Upper lobe of right lung (tissue), 1 donor: ENCODE measurements around the gene FAF2. TPM values are rescaled to one million over a fixed set of nuclear protein-coding genes. Genes with fewer than 3 reads are reported as not detected.

ENCODE experiments used
- ATAC-seq: fragments of 200-7000 bp; cut with Tn5 transposase; one replicate; pipeline ENCODE4 v1.9.1; 2020; ENCODE audit warnings: mild to moderate bottlenecking, moderate library complexity
- DNase-seq: peaks from one replicate; pipeline ENCODE4 v3.0.0-alpha.2; 2020
- H3K27ac ChIP-seq: fragments of 200-600 bp; one replicate; pipeline ENCODE4 v1.8.0; 2022
- H3K27me3 ChIP-seq: fragments of 200-600 bp; one replicate; pipeline ENCODE4 v1.8.0; 2022; ENCODE audit warnings: mild to moderate bottlenecking
- H3K36me3 ChIP-seq: fragments of 200-600 bp; one replicate; pipeline ENCODE4 v1.8.0; 2022
- H3K4me1 ChIP-seq: fragments of 200-600 bp; one replicate; pipeline ENCODE4 v1.8.0; 2022
- H3K4me3 ChIP-seq: fragments of 200-600 bp; one replicate; pipeline ENCODE4 v1.8.0; 2022; ENCODE audit warnings: mild to moderate bottlenecking
- H3K9me3 ChIP-seq: fragments of 200-600 bp; one replicate; pipeline ENCODE4 v1.8.0; 2022
- intact Hi-C: fragments of 100-400 bp; cut with DNase I; formaldehyde crosslinking; loops from one replicate; pipeline ENCODE4 v1.11.0; 2022
- total RNA-seq: library from RNA; stranded (reverse); fragmentation: NEBNext Ultra II Directional; extraction: Animal tissue kit (Norgen Biotek cat#: 25700); gene quantifications from one replicate; pipeline ENCODE4 v1.2.1, GENCODE V29; 2021
- TF ChIP-seq, protein P1 (sequence below): fragments of 200-600 bp; IDR thresholded peaks from one replicate; pipeline ENCODE4 v1.8.0; 2022; ENCODE audit warnings: antibody characterized with exemption
- donor health status: DM: no; HTN: yes; CAD: no; lungs with severe emphysema.

Gene FAF2
- total RNA-seq, 1 donor from 2014 or later, result 35.1 TPM

DNA sequence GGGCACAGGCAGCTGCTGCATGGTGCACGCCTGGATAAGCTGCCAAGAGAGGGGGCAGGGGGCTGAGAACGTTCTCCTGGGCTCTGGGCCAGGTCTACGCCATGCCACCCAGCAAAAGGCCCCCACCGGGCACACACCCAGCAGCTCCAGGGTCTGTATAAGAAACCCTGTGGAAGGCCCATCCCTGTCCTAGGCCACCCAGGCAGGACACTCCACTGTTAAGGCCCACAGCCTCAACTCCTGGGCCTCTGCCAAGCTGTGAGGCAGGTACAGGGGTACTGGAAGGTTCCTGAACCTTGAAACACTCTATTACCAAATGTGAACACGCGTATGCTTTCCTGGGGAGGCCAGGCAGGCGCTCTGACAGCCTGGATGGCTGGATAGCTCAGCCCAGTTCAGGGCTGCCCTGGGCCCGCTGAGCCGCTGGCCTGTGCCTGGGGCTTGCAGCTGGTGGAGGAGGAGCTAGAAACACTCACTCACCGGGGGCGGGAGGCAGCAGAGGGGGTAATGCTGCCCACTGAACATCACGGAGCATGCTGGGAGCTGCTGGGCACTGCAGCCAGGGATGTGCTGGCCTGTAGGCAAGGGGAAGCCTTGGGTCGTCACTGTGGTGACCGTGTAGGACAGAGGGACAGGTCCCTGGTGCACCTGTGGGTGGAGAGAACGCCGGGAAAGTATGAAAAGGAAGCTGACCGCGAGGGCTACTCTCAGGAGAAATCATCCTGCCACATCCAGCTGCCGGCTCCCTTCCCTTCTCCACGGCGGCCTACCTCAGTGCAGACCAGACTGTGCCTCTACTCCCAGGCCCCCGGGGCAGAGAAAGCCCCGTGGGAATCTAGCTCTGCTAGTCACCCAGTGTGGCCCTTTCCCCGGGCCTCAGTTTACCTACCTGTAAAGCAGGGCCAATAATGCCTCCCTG is 83.1 kb downstream of the FAF2 start:
- intact Hi-C loops, result no loop called here
- TF ChIP-seq, protein P1, sequence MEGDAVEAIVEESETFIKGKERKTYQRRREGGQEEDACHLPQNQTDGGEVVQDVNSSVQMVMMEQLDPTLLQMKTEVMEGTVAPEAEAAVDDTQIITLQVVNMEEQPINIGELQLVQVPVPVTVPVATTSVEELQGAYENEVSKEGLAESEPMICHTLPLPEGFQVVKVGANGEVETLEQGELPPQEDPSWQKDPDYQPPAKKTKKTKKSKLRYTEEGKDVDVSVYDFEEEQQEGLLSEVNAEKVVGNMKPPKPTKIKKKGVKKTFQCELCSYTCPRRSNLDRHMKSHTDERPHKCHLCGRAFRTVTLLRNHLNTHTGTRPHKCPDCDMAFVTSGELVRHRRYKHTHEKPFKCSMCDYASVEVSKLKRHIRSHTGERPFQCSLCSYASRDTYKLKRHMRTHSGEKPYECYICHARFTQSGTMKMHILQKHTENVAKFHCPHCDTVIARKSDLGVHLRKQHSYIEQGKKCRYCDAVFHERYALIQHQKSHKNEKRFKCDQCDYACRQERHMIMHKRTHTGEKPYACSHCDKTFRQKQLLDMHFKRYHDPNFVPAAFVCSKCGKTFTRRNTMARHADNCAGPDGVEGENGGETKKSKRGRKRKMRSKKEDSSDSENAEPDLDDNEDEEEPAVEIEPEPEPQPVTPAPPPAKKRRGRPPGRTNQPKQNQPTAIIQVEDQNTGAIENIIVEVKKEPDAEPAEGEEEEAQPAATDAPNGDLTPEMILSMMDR, result no peak
- peak overlapping the region; percentile 55 for H3K27ac ChIP-seq
- H3K4me3 ChIP-seq, result no peak overlapping the region
- no peaks in the 10 kb centered on the region for H3K9me3 ChIP-seq
- peaks cover 55% of the 10 kb centered on the region for H3K36me3 ChIP-seq
- H3K27me3 ChIP-seq, result no peaks in the 10 kb centered on the region
- no peak for DNase-seq
- no peak for ATAC-seq
- H3K4me1 ChIP-seq, result peaks cover 49% of the 10 kb centered on the region

DNA sequence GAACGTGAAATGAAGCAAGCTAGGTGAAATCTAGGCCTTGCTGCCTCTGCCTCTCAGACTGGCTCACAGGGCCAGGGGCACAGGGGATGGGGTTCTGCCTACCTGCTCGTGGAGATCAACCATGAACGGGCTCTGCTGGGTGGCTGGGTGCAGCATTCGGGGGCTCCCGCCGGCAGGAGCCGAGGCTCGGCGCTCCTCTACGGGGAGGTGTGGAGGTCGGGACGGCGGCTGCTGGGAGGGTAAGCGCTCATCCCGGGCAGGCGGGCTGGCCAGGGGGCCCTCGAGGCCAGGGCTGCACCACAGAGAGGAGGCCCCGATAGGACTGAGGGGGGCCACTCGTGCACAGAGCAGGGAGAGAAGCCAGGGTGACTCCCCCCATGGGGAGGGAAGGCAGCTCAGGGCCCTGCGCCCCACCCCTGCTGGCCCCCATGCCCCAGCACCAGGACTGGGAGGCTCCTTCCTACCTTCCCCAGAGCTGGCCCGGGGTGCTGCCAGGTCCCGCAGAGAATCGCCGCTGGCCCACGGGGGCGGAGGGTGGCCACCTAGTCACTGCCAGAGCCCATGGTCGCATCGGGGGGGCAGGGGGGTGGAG is 83.8 kb downstream of the FAF2 start:
- TF ChIP-seq, protein P1, result no peak
- Histone ChIP-seq H3K27me3 (no peaks in the 10 kb centered on the region), H3K4me1 (peaks cover 49% of the 10 kb centered on the region), H3K27ac (no peak overlapping the region), H3K4me3 (no peak overlapping the region), H3K36me3 (peaks cover 48% of the 10 kb centered on the region), H3K9me3 (no peaks in the 10 kb centered on the region)
- ATAC-seq, result no peak
- intact Hi-C loops, result no loop called here
- DNase-seq, result no peak

DNA sequence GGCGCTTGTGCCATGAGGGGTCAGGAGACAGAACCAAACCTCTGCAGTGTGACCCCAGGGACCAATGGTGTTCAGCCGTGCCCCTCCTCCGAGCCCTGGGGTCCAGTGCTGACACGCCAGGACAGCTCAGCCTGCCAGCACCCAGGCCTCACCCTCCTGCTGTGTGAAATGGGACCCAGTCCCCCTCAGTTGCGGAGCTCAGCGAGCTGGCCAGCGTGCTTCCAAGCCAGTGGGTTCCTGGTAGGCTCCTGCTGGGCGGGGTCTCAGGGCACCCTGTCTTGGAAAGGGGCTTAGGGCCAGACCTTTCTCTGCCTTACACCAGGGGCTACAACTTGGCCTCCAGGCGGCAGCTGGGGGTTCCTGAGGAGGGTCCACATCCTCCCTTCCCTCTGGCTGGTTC is 84.6 kb downstream of the FAF2 start:
- intact Hi-C loops, result no loop called here
- no peaks in the 10 kb centered on the region for H3K27me3 ChIP-seq
- no peaks in the 10 kb centered on the region for H3K9me3 ChIP-seq
- ATAC-seq (no peak), DNase-seq (no peak)
- peak overlapping the region; percentile 98 for H3K27ac ChIP-seq
- no peak overlapping the region for H3K4me3 ChIP-seq
- peaks cover 40% of the 10 kb centered on the region for H3K36me3 ChIP-seq
- peaks cover 49% of the 10 kb centered on the region for H3K4me1 ChIP-seq
- TF ChIP-seq, protein P1, result no peak

DNA sequence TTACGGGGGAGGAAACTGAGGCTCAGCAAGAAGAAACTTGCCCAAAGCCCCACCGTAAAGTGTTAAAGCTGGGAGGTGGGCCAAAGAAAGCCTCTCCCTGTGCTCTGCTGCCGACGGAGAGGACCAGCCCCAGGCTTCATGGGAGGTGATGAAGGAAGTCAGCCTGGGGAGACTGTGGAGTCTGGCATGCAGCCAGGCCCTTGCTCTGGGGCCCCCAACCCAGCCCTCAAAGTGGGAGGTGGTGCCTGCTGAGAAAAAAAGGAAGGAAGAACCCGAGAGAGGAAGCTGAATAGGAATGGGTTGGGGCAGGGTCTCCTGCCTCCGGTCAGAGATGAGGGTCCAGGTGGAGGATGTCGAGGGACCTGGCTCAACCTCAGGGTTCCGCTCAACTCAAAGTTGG is 85.2 kb downstream of the FAF2 start:
- Histone ChIP-seq H3K36me3 (peaks cover 34% of the 10 kb centered on the region), H3K4me1 (peaks cover 53% of the 10 kb centered on the region), H3K4me3 (peak overlapping the region; percentile 98), H3K27ac (peak overlapping the region; percentile 98), H3K9me3 (no peaks in the 10 kb centered on the region), H3K27me3 (no peaks in the 10 kb centered on the region)
- DNase-seq, result no peak
- no peak for ATAC-seq
- intact Hi-C loops, result no loop called here
- TF ChIP-seq, protein P1, result no peak

DNA sequence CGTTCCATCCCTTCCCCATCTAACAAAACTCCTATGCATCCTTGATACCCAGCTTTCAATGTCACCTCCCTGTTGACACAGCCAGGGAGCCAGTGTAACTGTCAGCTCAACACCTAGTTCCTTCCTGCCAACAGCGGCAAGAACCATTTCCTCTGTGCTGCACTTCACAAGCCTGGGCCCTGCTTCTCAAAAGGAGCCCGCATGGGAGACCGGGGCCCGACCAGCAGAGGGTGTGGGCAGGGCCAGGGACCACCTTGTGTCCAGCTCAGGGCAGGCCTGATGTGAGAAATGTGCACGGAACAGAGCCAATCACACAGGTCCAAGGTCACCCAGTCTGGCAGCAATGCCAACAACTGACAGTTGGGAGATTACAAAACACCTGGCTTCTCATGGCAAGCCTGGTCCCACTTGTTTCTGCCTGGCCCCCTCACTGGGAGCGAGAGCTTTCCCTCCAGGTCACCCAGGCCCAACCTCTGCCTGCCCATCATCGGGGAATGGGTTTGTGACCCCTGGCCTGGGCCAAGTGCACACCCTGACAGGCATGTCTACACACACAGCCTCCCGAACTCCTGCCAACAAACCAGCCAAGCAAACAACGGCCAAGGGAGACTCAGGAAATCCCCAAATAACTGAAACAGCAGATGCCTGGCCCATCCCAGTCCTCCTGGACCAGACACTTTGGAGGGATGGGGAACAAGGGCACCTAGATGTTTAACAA is 85.9 kb downstream of the FAF2 start:
- intact Hi-C loops, result no loop called here
- Histone ChIP-seq H3K36me3 (peaks cover 27% of the 10 kb centered on the region), H3K9me3 (no peaks in the 10 kb centered on the region), H3K27ac (peak overlapping the region; percentile 98), H3K27me3 (no peaks in the 10 kb centered on the region), H3K4me3 (peak overlapping the region; percentile 98), H3K4me1 (peaks cover 54% of the 10 kb centered on the region)
- DNase-seq, result no peak
- TF ChIP-seq, protein P1, result no peak
- no peak for ATAC-seq
